ENCODE data around the gene OR7G1.

DNA sequence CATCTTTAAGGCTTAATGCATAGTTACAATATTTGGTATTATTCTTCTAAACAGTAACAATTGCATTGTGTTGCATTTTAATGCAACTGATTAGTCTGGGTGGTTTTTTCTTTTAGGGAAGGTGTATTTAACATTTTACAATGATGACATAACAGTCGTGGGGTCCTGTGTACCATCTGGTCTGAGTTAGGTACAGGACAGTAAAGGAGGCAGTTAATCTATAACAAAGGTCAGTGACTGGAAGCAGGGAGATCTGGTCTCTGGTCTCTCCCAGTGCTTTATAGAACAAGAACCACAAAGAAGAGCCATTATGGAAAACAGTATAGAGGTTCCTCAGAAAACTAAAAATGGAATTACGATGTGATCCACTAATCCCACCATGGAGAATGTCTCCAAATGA lies 5.6 kb downstream of the OR7G1 start:
- TF ChIP-seq, protein P1, sequence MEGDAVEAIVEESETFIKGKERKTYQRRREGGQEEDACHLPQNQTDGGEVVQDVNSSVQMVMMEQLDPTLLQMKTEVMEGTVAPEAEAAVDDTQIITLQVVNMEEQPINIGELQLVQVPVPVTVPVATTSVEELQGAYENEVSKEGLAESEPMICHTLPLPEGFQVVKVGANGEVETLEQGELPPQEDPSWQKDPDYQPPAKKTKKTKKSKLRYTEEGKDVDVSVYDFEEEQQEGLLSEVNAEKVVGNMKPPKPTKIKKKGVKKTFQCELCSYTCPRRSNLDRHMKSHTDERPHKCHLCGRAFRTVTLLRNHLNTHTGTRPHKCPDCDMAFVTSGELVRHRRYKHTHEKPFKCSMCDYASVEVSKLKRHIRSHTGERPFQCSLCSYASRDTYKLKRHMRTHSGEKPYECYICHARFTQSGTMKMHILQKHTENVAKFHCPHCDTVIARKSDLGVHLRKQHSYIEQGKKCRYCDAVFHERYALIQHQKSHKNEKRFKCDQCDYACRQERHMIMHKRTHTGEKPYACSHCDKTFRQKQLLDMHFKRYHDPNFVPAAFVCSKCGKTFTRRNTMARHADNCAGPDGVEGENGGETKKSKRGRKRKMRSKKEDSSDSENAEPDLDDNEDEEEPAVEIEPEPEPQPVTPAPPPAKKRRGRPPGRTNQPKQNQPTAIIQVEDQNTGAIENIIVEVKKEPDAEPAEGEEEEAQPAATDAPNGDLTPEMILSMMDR (optimal IDR thresholded peaks at IDR 0.05 in 1 of 3, IDR thresholded peaks at IDR 0.05 in 1 of 3, conservative IDR thresholded peaks at IDR 0.05 in 1 of 3; ENCODE audit: extremely low read depth in 1 of 3, insufficient read depth in 2 of 3, low read length in 3 of 3), result no peak
- no peak for TF ChIP-seq EZH2 (IDR thresholded peaks at IDR 0.05; ENCODE audit: low read length)
